SK-N-SH treated with all-trans-retinoic acid at 6 μM for 48 hours (cell line): Measurements from ENCODE around the gene LHFPL5.

Experiments
- ATAC-seq: fragments of 200-7000 bp; cut with Tn5 transposase; 3 replicates; pipeline ENCODE4 v1.9.1; 2020; ENCODE audit warnings: mild to moderate bottlenecking, moderate library complexity
- ARNTL ChIP-seq: fragments of 450-650 bp; formaldehyde crosslinking; IDR thresholded peaks from 2 replicates; pipeline ENCODE4 v1.5.0; 2020; ENCODE audit warnings: low read depth, mild to moderate bottlenecking, moderate library complexity, borderline replicate concordance
- BACH2 ChIP-seq: fragments of 250-450 bp; sonication (Bioruptor Pico); IDR thresholded peaks from 2 replicates; pipeline ENCODE4 v1.9.0; 2021; ENCODE audit warnings: mild to moderate bottlenecking, borderline replicate concordance
- CSDC2 ChIP-seq: fragments of 250-450 bp; sonication (Bioruptor Pico); IDR thresholded peaks from 2 replicates; pipeline ENCODE4 v1.5.0; 2020; ENCODE audit warnings: mild to moderate bottlenecking, moderate library complexity
- ESRRG ChIP-seq: fragments of 250-450 bp; sonication (Bioruptor Pico); IDR thresholded peaks from 2 replicates; pipeline ENCODE4 v1.6.1; 2021; ENCODE audit warnings: mild to moderate bottlenecking
- GLIS3 ChIP-seq: fragments of 250-450 bp; sonication (Bioruptor Pico); IDR thresholded peaks from 2 replicates; pipeline ENCODE4 v1.5.0; 2020; ENCODE audit warnings: mild to moderate bottlenecking, moderate library complexity
- ISL1 ChIP-seq: fragments of 250-450 bp; sonication (Bioruptor Pico); IDR thresholded peaks from 2 replicates; pipeline ENCODE4 v2.1.2; 2022; ENCODE audit warnings: mild to moderate bottlenecking, moderate library complexity
- OSR1 ChIP-seq: fragments of 250-450 bp; sonication (Bioruptor Pico); IDR thresholded peaks from 2 replicates; pipeline ENCODE4 v1.8.0; 2022; ENCODE audit warnings: moderate library complexity, mild to moderate bottlenecking, inconsistent platforms
- PPARA ChIP-seq: fragments of 250-450 bp; sonication (Bioruptor Pico); IDR thresholded peaks from 2 replicates; pipeline ENCODE4 v1.5.0; 2020; ENCODE audit warnings: mild to moderate bottlenecking, borderline replicate concordance
- RARB ChIP-seq: fragments of 250-450 bp; sonication (Bioruptor Pico); IDR thresholded peaks from 2 replicates; pipeline ENCODE4 v1.8.0; 2021; ENCODE audit warnings: mild to moderate bottlenecking, moderate library complexity
- SNAI2 ChIP-seq: fragments of 250-450 bp; sonication (Bioruptor Pico); IDR thresholded peaks from 2 replicates; pipeline ENCODE4 v1.5.0; 2020; ENCODE audit warnings: mild to moderate bottlenecking, moderate library complexity
- TCF4 ChIP-seq: fragments of 250-450 bp; sonication (Bioruptor Pico); IDR thresholded peaks from 2 replicates; pipeline ENCODE4 v1.8.0; 2021; ENCODE audit warnings: mild to moderate bottlenecking, moderate library complexity, borderline replicate concordance
- TOX ChIP-seq: fragments of 250-450 bp; sonication (Bioruptor Pico); IDR thresholded peaks from 2 replicates; pipeline ENCODE4 v1.8.0; 2021; ENCODE audit warnings: mild to moderate bottlenecking, moderate library complexity, borderline replicate concordance
- ZC3H10 ChIP-seq: fragments of 250-450 bp; sonication (Bioruptor Pico); IDR thresholded peaks from 2 replicates; pipeline ENCODE4 v1.5.1; 2021; ENCODE audit warnings: mild to moderate bottlenecking, moderate library complexity
- ZFP3 ChIP-seq: fragments of 250-450 bp; sonication (Bioruptor Pico); IDR thresholded peaks from 2 replicates; pipeline ENCODE4 v1.5.0; 2020; ENCODE audit warnings: mild to moderate bottlenecking, moderate library complexity
- ZNF565 ChIP-seq: fragments of 450-650 bp; formaldehyde crosslinking; conservative IDR thresholded peaks from 2 replicates; pipeline ENCODE4 v1.5.0; 2020; ENCODE audit warnings: low read depth, mild to moderate bottlenecking, moderate library complexity
- ZNF70 ChIP-seq: fragments of 450-650 bp; formaldehyde crosslinking; IDR thresholded peaks from 2 replicates; pipeline ENCODE4 v1.5.0; 2020; ENCODE audit warnings: mild to moderate bottlenecking, moderate library complexity
- ZNF8 ChIP-seq: fragments of 450-650 bp; formaldehyde crosslinking; IDR thresholded peaks from 2 replicates; pipeline ENCODE4 v1.5.0; 2020; ENCODE audit warnings: mild to moderate bottlenecking, moderate library complexity
- TF ChIP-seq, protein P1 (sequence below): fragments of 250-450 bp; sonication (Bioruptor Pico); IDR thresholded peaks from 2 replicates; pipeline ENCODE4 v1.8.0; 2020; ENCODE audit warnings: mild to moderate bottlenecking, moderate library complexity, borderline replicate concordance
- TF ChIP-seq, protein P2 (sequence below): fragments of 250-450 bp; sonication (Bioruptor Pico); IDR thresholded peaks from 2 replicates; pipeline ENCODE4 v1.8.0; 2021; ENCODE audit warnings: low read depth, mild to moderate bottlenecking, moderate library complexity, borderline replicate concordance
- TF ChIP-seq, protein P3 (sequence below): fragments of 250-450 bp; sonication (Bioruptor Pico); IDR thresholded peaks from 2 replicates; pipeline ENCODE4 v1.5.1; 2021; ENCODE audit warnings: mild to moderate bottlenecking, moderate library complexity
- TF ChIP-seq, protein P4 (sequence below): fragments of 250-450 bp; sonication (Bioruptor Pico); IDR thresholded peaks from 2 replicates; pipeline ENCODE4 v1.5.1; 2020; ENCODE audit warnings: low read depth, mild to moderate bottlenecking, moderate library complexity
- TF ChIP-seq, protein P5 (sequence below): fragments of 250-450 bp; sonication (Bioruptor Pico); IDR thresholded peaks from 2 replicates; pipeline ENCODE4 v1.5.0; 2020; ENCODE audit warnings: mild to moderate bottlenecking, moderate library complexity

LHFPL5 gene

DNA sequence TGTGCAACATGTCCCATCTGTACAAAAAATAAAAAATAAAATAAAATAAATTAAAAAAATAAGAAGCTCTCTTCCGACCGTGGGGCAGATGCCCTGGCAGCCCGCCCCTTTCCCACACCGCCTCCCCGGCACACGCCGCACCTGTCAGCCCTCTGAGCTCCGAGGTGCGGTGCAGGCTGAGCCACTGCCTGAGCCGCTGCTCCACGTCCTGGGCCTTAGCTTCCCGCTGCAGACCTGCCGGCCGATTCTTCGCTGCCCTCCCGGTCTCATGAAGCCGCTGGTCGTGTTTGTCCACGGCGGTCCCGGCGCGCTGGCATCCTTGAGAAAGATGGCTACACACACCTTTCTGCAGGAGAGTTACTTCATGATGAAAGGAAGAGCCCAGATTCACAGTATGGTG lies 39.4 kb upstream of the LHFPL5 start:
- ATAC-seq, result no peak
- TF ChIP-seq, protein P1, sequence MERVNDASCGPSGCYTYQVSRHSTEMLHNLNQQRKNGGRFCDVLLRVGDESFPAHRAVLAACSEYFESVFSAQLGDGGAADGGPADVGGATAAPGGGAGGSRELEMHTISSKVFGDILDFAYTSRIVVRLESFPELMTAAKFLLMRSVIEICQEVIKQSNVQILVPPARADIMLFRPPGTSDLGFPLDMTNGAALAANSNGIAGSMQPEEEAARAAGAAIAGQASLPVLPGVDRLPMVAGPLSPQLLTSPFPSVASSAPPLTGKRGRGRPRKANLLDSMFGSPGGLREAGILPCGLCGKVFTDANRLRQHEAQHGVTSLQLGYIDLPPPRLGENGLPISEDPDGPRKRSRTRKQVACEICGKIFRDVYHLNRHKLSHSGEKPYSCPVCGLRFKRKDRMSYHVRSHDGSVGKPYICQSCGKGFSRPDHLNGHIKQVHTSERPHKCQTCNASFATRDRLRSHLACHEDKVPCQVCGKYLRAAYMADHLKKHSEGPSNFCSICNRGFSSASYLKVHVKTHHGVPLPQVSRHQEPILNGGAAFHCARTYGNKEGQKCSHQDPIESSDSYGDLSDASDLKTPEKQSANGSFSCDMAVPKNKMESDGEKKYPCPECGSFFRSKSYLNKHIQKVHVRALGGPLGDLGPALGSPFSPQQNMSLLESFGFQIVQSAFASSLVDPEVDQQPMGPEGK (CRISPR knock-in tag), result no peak
- TF ChIP-seq GLIS3 (no peak), PPARA (CRISPR knock-in tag) (no peak)

DNA sequence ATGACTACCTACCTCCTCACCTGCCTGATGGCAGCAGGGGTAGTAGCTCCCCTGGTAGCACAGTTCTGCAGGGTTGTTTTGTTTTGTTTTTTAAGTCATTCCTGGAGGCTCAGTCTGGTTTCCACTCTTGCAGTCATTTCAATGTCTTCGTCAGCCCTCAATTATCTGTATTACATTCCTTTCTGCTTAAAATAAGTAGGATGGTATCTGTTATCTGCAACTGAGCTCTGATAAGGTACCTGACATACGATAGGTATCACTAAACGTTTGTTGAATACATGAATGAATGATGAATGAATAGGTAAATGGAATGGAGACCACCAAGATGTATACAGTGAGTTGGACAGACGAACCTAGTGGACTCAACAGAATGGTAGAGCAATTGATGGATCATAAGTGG lies 35.9 kb upstream of the LHFPL5 start:
- no peak for ATAC-seq
- no peak for TF ChIP-seq ESRRG (CRISPR knock-in tag)
- TF ChIP-seq, protein P2, sequence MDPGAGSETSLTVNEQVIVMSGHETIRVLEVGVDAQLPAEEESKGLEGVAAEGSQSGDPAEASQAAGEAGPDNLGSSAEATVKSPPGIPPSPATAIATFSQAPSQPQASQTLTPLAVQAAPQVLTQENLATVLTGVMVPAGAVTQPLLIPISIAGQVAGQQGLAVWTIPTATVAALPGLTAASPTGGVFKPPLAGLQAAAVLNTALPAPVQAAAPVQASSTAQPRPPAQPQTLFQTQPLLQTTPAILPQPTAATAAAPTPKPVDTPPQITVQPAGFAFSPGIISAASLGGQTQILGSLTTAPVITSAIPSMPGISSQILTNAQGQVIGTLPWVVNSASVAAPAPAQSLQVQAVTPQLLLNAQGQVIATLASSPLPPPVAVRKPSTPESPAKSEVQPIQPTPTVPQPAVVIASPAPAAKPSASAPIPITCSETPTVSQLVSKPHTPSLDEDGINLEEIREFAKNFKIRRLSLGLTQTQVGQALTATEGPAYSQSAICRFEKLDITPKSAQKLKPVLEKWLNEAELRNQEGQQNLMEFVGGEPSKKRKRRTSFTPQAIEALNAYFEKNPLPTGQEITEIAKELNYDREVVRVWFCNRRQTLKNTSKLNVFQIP (CRISPR knock-in tag), result no peak
- no peak for TF ChIP-seq OSR1 (CRISPR knock-in tag)
- no peak for TF ChIP-seq RARB (CRISPR knock-in tag)
- no peak for TF ChIP-seq ZFP3 (CRISPR knock-in tag)
- TF ChIP-seq, protein P3, sequence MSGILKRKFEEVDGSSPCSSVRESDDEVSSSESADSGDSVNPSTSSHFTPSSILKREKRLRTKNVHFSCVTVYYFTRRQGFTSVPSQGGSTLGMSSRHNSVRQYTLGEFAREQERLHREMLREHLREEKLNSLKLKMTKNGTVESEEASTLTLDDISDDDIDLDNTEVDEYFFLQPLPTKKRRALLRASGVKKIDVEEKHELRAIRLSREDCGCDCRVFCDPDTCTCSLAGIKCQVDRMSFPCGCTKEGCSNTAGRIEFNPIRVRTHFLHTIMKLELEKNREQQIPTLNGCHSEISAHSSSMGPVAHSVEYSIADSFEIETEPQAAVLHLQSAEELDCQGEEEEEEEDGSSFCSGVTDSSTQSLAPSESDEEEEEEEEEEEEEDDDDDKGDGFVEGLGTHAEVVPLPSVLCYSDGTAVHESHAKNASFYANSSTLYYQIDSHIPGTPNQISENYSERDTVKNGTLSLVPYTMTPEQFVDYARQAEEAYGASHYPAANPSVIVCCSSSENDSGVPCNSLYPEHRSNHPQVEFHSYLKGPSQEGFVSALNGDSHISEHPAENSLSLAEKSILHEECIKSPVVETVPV, result no peak
- no peak for TF ChIP-seq ISL1
- no peak for TF ChIP-seq ZNF70 (CRISPR knock-in tag)
- TF ChIP-seq ARNTL (CRISPR knock-in tag), result no peak
- no peak for TF ChIP-seq PPARA (CRISPR knock-in tag)
- TF ChIP-seq, protein P4, sequence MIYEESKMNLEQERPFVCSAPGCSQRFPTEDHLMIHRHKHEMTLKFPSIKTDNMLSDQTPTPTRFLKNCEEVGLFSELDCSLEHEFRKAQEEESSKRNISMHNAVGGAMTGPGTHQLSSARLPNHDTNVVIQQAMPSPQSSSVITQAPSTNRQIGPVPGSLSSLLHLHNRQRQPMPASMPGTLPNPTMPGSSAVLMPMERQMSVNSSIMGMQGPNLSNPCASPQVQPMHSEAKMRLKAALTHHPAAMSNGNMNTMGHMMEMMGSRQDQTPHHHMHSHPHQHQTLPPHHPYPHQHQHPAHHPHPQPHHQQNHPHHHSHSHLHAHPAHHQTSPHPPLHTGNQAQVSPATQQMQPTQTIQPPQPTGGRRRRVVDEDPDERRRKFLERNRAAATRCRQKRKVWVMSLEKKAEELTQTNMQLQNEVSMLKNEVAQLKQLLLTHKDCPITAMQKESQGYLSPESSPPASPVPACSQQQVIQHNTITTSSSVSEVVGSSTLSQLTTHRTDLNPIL (CRISPR knock-in tag), result no peak
- TF ChIP-seq ZNF8, result no peak
- TF ChIP-seq, protein P5, sequence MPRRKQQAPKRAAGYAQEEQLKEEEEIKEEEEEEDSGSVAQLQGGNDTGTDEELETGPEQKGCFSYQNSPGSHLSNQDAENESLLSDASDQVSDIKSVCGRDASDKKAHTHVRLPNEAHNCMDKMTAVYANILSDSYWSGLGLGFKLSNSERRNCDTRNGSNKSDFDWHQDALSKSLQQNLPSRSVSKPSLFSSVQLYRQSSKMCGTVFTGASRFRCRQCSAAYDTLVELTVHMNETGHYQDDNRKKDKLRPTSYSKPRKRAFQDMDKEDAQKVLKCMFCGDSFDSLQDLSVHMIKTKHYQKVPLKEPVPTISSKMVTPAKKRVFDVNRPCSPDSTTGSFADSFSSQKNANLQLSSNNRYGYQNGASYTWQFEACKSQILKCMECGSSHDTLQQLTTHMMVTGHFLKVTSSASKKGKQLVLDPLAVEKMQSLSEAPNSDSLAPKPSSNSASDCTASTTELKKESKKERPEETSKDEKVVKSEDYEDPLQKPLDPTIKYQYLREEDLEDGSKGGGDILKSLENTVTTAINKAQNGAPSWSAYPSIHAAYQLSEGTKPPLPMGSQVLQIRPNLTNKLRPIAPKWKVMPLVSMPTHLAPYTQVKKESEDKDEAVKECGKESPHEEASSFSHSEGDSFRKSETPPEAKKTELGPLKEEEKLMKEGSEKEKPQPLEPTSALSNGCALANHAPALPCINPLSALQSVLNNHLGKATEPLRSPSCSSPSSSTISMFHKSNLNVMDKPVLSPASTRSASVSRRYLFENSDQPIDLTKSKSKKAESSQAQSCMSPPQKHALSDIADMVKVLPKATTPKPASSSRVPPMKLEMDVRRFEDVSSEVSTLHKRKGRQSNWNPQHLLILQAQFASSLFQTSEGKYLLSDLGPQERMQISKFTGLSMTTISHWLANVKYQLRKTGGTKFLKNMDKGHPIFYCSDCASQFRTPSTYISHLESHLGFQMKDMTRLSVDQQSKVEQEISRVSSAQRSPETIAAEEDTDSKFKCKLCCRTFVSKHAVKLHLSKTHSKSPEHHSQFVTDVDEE (CRISPR knock-in tag), result no peak
- no peak for TF ChIP-seq ZNF565 (CRISPR knock-in tag)
- TF ChIP-seq SNAI2, result no peak
- TF ChIP-seq CSDC2 (CRISPR knock-in tag), result no peak
- TF ChIP-seq TOX (CRISPR knock-in tag), result no peak
- TF ChIP-seq ZC3H10, result no peak
- TF ChIP-seq BACH2, result no peak
- TF ChIP-seq, protein P1 (CRISPR knock-in tag), result no peak

DNA sequence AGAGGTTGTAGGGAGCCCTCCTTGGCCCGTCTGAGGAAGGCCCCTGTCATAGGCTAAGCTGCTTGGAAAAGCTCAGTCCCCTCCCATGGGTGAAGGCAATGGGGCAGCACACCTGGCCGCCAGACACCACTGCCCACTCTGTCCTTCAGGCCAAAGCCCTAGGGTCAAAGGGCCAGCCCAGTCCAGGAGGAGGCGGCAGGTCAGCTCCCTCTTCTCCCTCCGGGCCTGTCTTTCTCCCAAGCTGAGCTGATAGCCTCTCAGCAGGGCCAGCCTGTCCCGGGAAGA lies 33.9 kb upstream of the LHFPL5 start:
- no peak for ATAC-seq
- TF ChIP-seq, protein P2 (CRISPR knock-in tag), result no peak
- TF ChIP-seq, protein P1 (CRISPR knock-in tag), result no peak
- no peak for TF ChIP-seq TCF4 (CRISPR knock-in tag)
- TF ChIP-seq, protein P3, result no peak
